Measurements from ENCODE around the gene AGTR1. TPM values are rescaled to one million over a fixed set of nuclear protein-coding genes. Genes with fewer than 3 reads are reported as not detected.

The AGTR1 gene
- total RNA-seq, 4 donors from 2014 or later, result 17.1 to 38.5 (median 29.7) TPM

DNA sequence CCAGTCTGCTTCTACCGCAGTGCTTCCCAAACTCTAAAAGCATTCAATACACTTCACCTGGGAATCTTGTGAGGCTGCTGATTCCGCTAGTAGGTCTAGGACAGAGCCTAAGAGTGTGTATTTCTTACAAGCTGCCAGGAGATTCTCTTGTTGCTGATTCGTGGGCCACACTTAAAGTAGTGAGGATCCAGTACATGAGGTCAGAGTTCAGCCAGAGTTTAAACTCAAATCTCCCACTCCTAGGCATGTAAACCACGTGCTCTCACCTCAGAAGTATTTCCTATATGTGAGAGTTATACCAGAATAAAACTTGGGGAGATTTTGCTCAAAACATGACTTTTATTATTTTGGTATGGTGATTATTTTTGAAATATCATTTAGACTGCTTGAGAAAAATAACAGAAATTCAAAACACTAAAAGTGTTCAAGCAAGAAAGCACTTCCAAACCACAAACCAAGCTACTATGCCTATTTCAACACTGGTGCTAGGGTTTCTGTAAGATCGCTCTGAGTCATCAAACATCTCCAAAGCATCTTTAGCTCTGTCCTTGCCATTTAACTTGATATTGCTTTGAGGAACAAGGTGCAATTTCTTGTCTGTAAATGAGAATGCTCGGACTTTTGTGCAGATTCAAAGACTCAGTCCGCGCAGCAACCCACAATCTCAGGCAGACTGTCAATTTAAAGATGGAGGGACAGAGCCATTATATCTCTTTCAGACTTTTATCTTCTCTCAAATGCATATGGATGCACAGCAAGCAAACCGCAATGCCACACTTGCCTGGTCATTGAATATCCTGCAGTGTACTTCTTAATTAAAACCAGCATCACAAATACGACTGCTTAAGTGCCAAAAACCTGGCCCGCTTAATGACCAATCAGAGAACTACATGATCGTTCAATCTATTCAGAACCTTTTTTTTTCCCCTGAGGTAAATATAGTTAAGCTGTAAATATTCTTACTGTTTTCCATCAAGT is 59.8 kb downstream of the AGTR1 start:
- H3K27me3 ChIP-seq, result no peaks in the 10 kb centered on the region
- DNase-seq (ENCODE audit: low spot score in 2 of 2), result no peak
- TF ChIP-seq, protein P1, sequence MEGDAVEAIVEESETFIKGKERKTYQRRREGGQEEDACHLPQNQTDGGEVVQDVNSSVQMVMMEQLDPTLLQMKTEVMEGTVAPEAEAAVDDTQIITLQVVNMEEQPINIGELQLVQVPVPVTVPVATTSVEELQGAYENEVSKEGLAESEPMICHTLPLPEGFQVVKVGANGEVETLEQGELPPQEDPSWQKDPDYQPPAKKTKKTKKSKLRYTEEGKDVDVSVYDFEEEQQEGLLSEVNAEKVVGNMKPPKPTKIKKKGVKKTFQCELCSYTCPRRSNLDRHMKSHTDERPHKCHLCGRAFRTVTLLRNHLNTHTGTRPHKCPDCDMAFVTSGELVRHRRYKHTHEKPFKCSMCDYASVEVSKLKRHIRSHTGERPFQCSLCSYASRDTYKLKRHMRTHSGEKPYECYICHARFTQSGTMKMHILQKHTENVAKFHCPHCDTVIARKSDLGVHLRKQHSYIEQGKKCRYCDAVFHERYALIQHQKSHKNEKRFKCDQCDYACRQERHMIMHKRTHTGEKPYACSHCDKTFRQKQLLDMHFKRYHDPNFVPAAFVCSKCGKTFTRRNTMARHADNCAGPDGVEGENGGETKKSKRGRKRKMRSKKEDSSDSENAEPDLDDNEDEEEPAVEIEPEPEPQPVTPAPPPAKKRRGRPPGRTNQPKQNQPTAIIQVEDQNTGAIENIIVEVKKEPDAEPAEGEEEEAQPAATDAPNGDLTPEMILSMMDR (IDR thresholded peaks at IDR 0.05), result no peak
- no peak for TF ChIP-seq POLR2A (IDR thresholded peaks at IDR 0.05)
- TF ChIP-seq EP300 (IDR thresholded peaks at IDR 0.05), result peak in 1 of 2 donors; percentile 43
- no peak overlapping the region for H3K4me3 ChIP-seq
- H3K4me1 ChIP-seq, result peaks cover 0 to 15% (median 0%) of the 10 kb centered on the region in 4 donors
- WGBS, 2 donors, result 69 to 73% methylated on average over 12 of the region's 12 CpGs
- no peaks in the 10 kb centered on the region for H3K36me3 ChIP-seq
- no peaks in the 10 kb centered on the region for H3K9me3 ChIP-seq
- peak overlapping the region in 2 of 4 donors; percentile 25 to 31 for H3K27ac ChIP-seq

DNA sequence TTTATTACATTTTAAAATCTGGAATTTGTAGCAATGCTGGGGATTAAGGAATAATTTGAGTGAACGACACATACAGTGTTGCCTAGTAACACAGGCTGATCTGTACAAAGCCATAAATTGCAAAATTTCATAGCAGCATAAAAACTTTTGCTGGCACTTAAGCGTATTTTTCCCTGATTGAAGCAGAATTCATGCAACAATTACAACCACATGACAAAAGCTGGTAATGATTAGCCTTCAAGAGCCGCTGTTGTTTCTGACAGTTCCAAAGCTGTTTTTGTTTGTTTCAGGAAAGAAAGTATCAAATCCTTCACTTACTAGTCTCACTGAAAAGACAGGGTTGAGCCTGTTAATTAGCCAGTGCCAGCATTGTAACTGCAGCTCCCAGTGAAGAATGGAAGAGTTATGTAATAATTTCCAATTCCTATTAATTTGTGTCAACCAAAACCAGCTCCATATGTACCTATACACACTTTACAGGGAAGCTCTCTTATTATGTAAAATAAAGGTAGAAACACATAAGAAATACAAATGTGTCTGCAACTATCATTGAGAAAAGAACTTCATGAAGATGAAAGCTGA is 60.7 kb downstream of the AGTR1 start:
- Histone ChIP-seq H3K27ac (no peak overlapping the region), H3K4me3 (no peak overlapping the region), H3K27me3 (no peaks in the 10 kb centered on the region), H3K36me3 (no peaks in the 10 kb centered on the region), H3K9me3 (no peaks in the 10 kb centered on the region), H3K4me1 (peaks cover 0 to 15% (median 0%) of the 10 kb centered on the region in 4 donors)
- WGBS, 2 donors, result 19 to 39% methylated on average over 3 of the region's 3 CpGs
- no peak for DNase-seq (ENCODE audit: low spot score in 2 of 2)
- TF ChIP-seq, protein P1 (IDR thresholded peaks at IDR 0.05), result no peak
- TF ChIP-seq POLR2A (IDR thresholded peaks at IDR 0.05), result no peak
- no peak for TF ChIP-seq EP300 (IDR thresholded peaks at IDR 0.05)

DNA sequence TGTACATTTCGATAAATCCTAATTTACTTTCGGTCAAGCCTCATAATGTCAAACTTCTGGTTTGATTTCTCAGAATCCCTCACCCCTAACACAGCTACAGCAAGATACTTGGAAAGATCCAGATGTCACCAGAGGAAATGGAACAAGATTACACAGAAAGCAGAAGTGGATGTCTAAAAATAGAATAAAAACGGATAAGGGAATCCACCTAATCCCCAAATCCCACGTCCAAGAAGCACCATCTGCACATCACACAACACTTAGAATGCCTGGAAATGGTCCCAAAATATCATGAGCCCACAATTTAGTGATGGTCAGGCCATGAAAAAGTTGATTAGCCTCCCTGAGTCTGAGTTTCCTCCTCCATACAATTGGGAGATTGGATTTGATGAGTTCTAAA is 61.7 kb downstream of the AGTR1 start:
- no peaks in the 10 kb centered on the region for H3K36me3 ChIP-seq
- H3K9me3 ChIP-seq, result no peaks in the 10 kb centered on the region
- no peaks in the 10 kb centered on the region for H3K27me3 ChIP-seq
- H3K27ac ChIP-seq, result no peak overlapping the region
- WGBS, 2 donors, result 63 to 64% methylated on average over 4 of the region's 4 CpGs
- no peak overlapping the region for H3K4me3 ChIP-seq
- H3K4me1 ChIP-seq, result peaks cover 0 to 15% (median 0%) of the 10 kb centered on the region in 4 donors
- TF ChIP-seq EP300 (IDR thresholded peaks at IDR 0.05) (no peak), POLR2A (IDR thresholded peaks at IDR 0.05) (no peak)
- TF ChIP-seq, protein P1 (IDR thresholded peaks at IDR 0.05), result no peak
- DNase-seq (ENCODE audit: low spot score in 2 of 2), result no peak

DNA sequence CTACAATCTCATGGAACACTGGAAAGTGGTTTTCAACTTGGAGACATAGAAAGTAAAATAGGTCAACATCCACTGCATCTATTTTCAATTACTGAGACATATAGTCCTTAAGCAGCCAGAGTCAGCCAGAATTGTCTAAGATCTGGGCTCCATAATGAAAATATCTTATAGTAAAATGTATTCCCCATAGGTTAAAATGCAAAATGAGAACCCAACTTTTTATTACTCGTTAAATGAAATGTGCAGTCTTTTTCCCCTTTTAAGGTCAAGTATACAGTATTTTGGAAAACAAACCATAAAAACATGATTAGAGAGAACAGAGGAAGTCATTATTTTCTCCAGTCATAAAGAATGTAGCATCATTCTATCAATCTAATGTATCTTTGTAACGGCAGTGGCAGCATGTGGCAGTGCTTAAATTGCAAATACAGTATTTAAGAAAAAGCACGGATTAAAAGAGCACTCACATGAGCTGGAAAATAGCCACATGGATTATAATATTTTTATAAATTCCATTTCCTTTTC is 65.5 kb downstream of the AGTR1 start:
- WGBS, 2 donors, result 30 to 41% methylated on average over 3 of the region's 3 CpGs

More for the DNA sequence above, 65.5 kb downstream of the AGTR1 start:
- no peak overlapping the region for H3K27ac ChIP-seq
- H3K9me3 ChIP-seq, result peaks cover 0 to 4% (median 0%) of the 10 kb centered on the region in 4 donors
- peaks cover 0 to 2% (median 0%) of the 10 kb centered on the region in 4 donors for H3K4me1 ChIP-seq
- no peak overlapping the region for H3K4me3 ChIP-seq
- no peaks in the 10 kb centered on the region for H3K36me3 ChIP-seq
- TF ChIP-seq EP300 (IDR thresholded peaks at IDR 0.05) (no peak), POLR2A (IDR thresholded peaks at IDR 0.05) (no peak)
- TF ChIP-seq, protein P1 (IDR thresholded peaks at IDR 0.05), result no peak
- DNase-seq (ENCODE audit: low spot score in 2 of 2), result no peak
- H3K27me3 ChIP-seq, result no peaks in the 10 kb centered on the region
